H9 (cell line): Measurements from ENCODE around the gene TCF23. TPM values are rescaled to one million over a fixed set of nuclear protein-coding genes. Genes with fewer than 3 reads are reported as not detected.

Source experiments
- DNase-seq: peaks from one replicate; pipeline ENCODE4 v3.0.0-alpha.2; 2017
- H2AFZ ChIP-seq: one replicate; pipeline ENCODE4 v1.6.1; 2013; ENCODE audit warnings: mild to moderate bottlenecking, low read length, control low read depth, moderate library complexity
- H2AK5ac ChIP-seq: 2 replicates; pipeline ENCODE4 v1.6.1; 2013; ENCODE audit warnings: low read length, control low read depth, mixed read lengths; ENCODE audit not compliant: insufficient read length
- H2BK120ac ChIP-seq: one replicate; pipeline ENCODE4 v1.6.1; 2013; ENCODE audit warnings: low read depth, mild to moderate bottlenecking, low read length, control low read depth, inconsistent platforms; ENCODE audit not compliant: poor library complexity, severe bottlenecking
- H2BK12ac ChIP-seq: 2 replicates; pipeline ENCODE4 v1.6.1; 2013; ENCODE audit warnings: low read length, control low read depth, mixed read lengths, low read depth; ENCODE audit not compliant: insufficient read length
- H2BK15ac ChIP-seq: 2 replicates; pipeline ENCODE4 v1.6.1; 2013; ENCODE audit warnings: low read depth, low read length, control low read depth
- H2BK20ac ChIP-seq: one replicate; pipeline ENCODE4 v1.6.1; 2013; ENCODE audit warnings: low read depth, mild to moderate bottlenecking, low read length, control low read depth, inconsistent platforms; ENCODE audit not compliant: poor library complexity, severe bottlenecking
- H2BK5ac ChIP-seq: 2 replicates; pipeline ENCODE4 v1.6.1; 2013; ENCODE audit warnings: low read length, control low read depth, mixed read lengths; ENCODE audit not compliant: insufficient read length
- H3K14ac ChIP-seq: 2 replicates; pipeline ENCODE4 v1.6.1; 2013; ENCODE audit warnings: low read length, control low read depth; ENCODE audit not compliant: insufficient read depth
- H3K18ac ChIP-seq: 2 replicates; pipeline ENCODE4 v1.6.1; 2013; ENCODE audit warnings: low read depth, mild to moderate bottlenecking, mixed read lengths, low read length, control low read depth; ENCODE audit not compliant: insufficient read length
- H3K23ac ChIP-seq: 2 replicates; pipeline ENCODE4 v1.6.1; 2013; ENCODE audit warnings: low read length, control low read depth, mixed read lengths, low read depth; ENCODE audit not compliant: insufficient read length
- H3K23me2 ChIP-seq: 2 replicates; pipeline ENCODE4 v1.6.1; 2013; ENCODE audit warnings: low read depth, mild to moderate bottlenecking, mixed read lengths, low read length, control low read depth; ENCODE audit not compliant: insufficient read length, poor library complexity, severe bottlenecking
- H3K27ac ChIP-seq: 2 replicates; pipeline ENCODE4 v1.5.1; 2013; ENCODE audit warnings: low read length, control low read depth, mixed read lengths, low read depth; ENCODE audit not compliant: insufficient read length
- H3K27me3 ChIP-seq: 2 replicates; pipeline ENCODE4 v1.6.1; 2013; ENCODE audit warnings: low read length, control low read depth, inconsistent platforms; ENCODE audit not compliant: insufficient read depth
- H3K4ac ChIP-seq: 2 replicates; pipeline ENCODE4 v1.6.1; 2013; ENCODE audit warnings: low read depth, mild to moderate bottlenecking, control low read depth, inconsistent platforms, low read length, moderate library complexity
- H3K4me1 ChIP-seq: 2 replicates; pipeline ENCODE4 v1.6.1; 2013; ENCODE audit warnings: low read length, control low read depth, inconsistent platforms; ENCODE audit not compliant: insufficient read depth
- H3K4me2 ChIP-seq: 2 replicates; pipeline ENCODE4 v1.6.1; 2013; ENCODE audit warnings: low read length, control low read depth, mixed read lengths; ENCODE audit not compliant: insufficient read length, insufficient read depth
- H3K56ac ChIP-seq: 2 replicates; pipeline ENCODE4 v1.6.1; 2013; ENCODE audit warnings: low read depth, mild to moderate bottlenecking, mixed read lengths, low read length, control low read depth; ENCODE audit not compliant: insufficient read length
- H3K79me1 ChIP-seq: 2 replicates; pipeline ENCODE4 v1.6.1; 2013; ENCODE audit warnings: low read depth, mild to moderate bottlenecking, moderate library complexity, low read length, control low read depth, inconsistent platforms; ENCODE audit not compliant: insufficient read depth, poor library complexity, severe bottlenecking
- H3K79me2 ChIP-seq: 2 replicates; pipeline ENCODE4 v1.6.1; 2013; ENCODE audit warnings: low read length, control low read depth, inconsistent platforms; ENCODE audit not compliant: insufficient read depth
- H3K9ac ChIP-seq: 2 replicates; pipeline ENCODE4 v1.6.1; 2013; ENCODE audit warnings: low read length, control low read depth, mixed read lengths; ENCODE audit not compliant: insufficient read length; ENCODE audit errors: extremely low read depth
- H3K9me3 ChIP-seq: one replicate; pipeline ENCODE4 v1.6.1; 2013; ENCODE audit warnings: low read depth, low read length, inconsistent platforms; ENCODE audit not compliant: control insufficient read depth
- H3T11ph ChIP-seq: one replicate; pipeline ENCODE4 v1.6.1; 2013; ENCODE audit warnings: mild to moderate bottlenecking, low read length, control low read depth, inconsistent platforms
- H4K20me1 ChIP-seq: one replicate; pipeline ENCODE4 v1.6.1; 2013; ENCODE audit not compliant: control insufficient read depth, insufficient read length, insufficient read depth
- H4K5ac ChIP-seq: 2 replicates; pipeline ENCODE4 v1.6.1; 2013; ENCODE audit warnings: low read depth, mild to moderate bottlenecking, mixed read lengths, low read length, control low read depth; ENCODE audit not compliant: insufficient read length
- H4K8ac ChIP-seq: replicated peaks from 2 replicates; pipeline ENCODE4 v1.6.1; 2013; ENCODE audit warnings: low read length, control low read depth, mixed read lengths, low read depth; ENCODE audit not compliant: insufficient read length
- H4K91ac ChIP-seq: 2 replicates; pipeline ENCODE4 v1.6.1; 2013; ENCODE audit warnings: low read depth, mild to moderate bottlenecking, moderate library complexity, mixed read lengths, low read length, control low read depth; ENCODE audit not compliant: insufficient read length
- H3K27ac Mint-ChIP-seq, 3 experiments: 2 replicates in 2 of 3; 3 replicates in 1 of 3; pipeline ENCODE4 v1.8.0; 2020 to 2021; ENCODE audit warnings: mixed read lengths in 3 of 3, mild to moderate bottlenecking in 1 of 3, moderate library complexity in 1 of 3
- H3K27me3 Mint-ChIP-seq: 2 replicates; pipeline ENCODE4 v1.8.0; 2021; ENCODE audit warnings: low read depth, mild to moderate bottlenecking, moderate library complexity, mixed read lengths
- H3K36me3 Mint-ChIP-seq, 3 experiments: 2 replicates in 2 of 3; 3 replicates in 1 of 3; pipeline ENCODE4 v1.8.0; 2020 to 2021; ENCODE audit warnings: low read depth in 3 of 3, mixed read lengths in 3 of 3; ENCODE audit not compliant: insufficient read depth in 1 of 3
- H3K4me1 Mint-ChIP-seq, 2 experiments: 2 replicates each; pipeline ENCODE4 v1.8.0; 2020; ENCODE audit warnings: mixed read lengths in 2 of 2
- H3K4me3 Mint-ChIP-seq, 2 experiments: 2 replicates in 1 of 2; 3 replicates in 1 of 2; pipeline ENCODE4 v1.8.0; 2020 to 2021; ENCODE audit warnings: mild to moderate bottlenecking in 2 of 2, mixed read lengths in 2 of 2, moderate library complexity in 1 of 2
- H3K9me3 Mint-ChIP-seq, 2 experiments: 2 replicates in 1 of 2; 3 replicates in 1 of 2; pipeline ENCODE4 v1.8.0; 2020; ENCODE audit warnings: mild to moderate bottlenecking in 2 of 2, mixed read lengths in 2 of 2, moderate library complexity in 1 of 2
- CTCF ChIP-seq: fragments of 200-600 bp; sonication (generic); conservative IDR thresholded peaks from 3 replicates; pipeline ENCODE4 v1.8.0; 2021; ENCODE audit warnings: antibody characterized with exemption, mild to moderate bottlenecking
- WGBS: extraction: QIAGEN DNeasy Blood & Tissue Kit; methylation state at CpG from one replicate; pipeline ENCODE4 v1.1.7; 2013; ENCODE audit warnings: missing lambda C conversion rate, low lambda C conversion rate, mixed read lengths; ENCODE audit not compliant: insufficient read length; ENCODE audit errors: extremely low coverage; 5-methylcytosine and 5-hydroxymethylcytosine counted together
- total RNA-seq: library from RNA; stranded (reverse); gene quantifications from 2 replicates; pipeline ENCODE4 v1.2.1, GENCODE V29; 2021

TCF23 gene
- total RNA-seq, 1 experiment from 2014 or later, result not detected

GRCh38 chr2:27133905-27134780 lies 14.7 kb upstream of the TCF23 start, which contains the start of gene PREB:
Gene PREB, minus strand, starts transcription at chr2:27134636. Its CDS starts 215 bp downstream, at chr2:27134421.
- Histone ChIP-seq H3K23me2 (no peaks in the 10 kb centered on the region), H3K27me3 (no peaks in the 10 kb centered on the region), H3K9me3 (no peaks in the 10 kb centered on the region), H2BK120ac (peak within 1 kb of the TSS; percentile 86), H2BK5ac (no peak within 1 kb of the TSS), H3T11ph (no peak within 1 kb of the TSS), H4K20me1 (no peaks in the 10 kb centered on the region), H4K91ac (no peak within 1 kb of the TSS), H4K5ac (peak within 1 kb of the TSS; percentile 12), H3K18ac (peak within 1 kb of the TSS; percentile 34), H3K4ac (no peak within 1 kb of the TSS), H2BK15ac (no peak within 1 kb of the TSS), H3K4me2 (peak within 1 kb of the TSS; percentile 75), H3K14ac (peak within 1 kb of the TSS; percentile 57; the same call in 1 of the 2 replicates), H3K23ac (no peak within 1 kb of the TSS), H4K8ac (no peak within 1 kb of the TSS), H3K4me1 (no peaks in the 10 kb centered on the region), H3K27ac (no peak within 1 kb of the TSS), H3K79me1 (peaks cover 4% of the 10 kb centered on the region), H2BK20ac (no peak within 1 kb of the TSS), H2BK12ac (no peak within 1 kb of the TSS), H2AFZ (no peak within 1 kb of the TSS), H3K56ac (no peak within 1 kb of the TSS), H3K9ac (peak within 1 kb of the TSS; percentile 57), H2AK5ac (no peak within 1 kb of the TSS), H3K79me2 (peaks cover 2% of the 10 kb centered on the region; the same call in 1 of the 2 replicates)
- Mint-ChIP-seq H3K27ac (peak within 1 kb of the TSS; percentile 93 to 95 (median 93); a peak in 6 of 7 replicates), H3K4me3 (peak within 1 kb of the TSS; percentile 90 to 96), H3K36me3 (peaks cover 9 to 38% (median 34%) of the 10 kb centered on the region in 3 experiments), H3K4me1 (peaks cover 10 to 11% of the 10 kb centered on the region in 2 experiments), H3K9me3 (no peaks in the 10 kb centered on the region), H3K27me3 (peaks cover 9% of the 10 kb centered on the region)
- peak; percentile 62 for TF ChIP-seq CTCF
- peak; percentile 98 for DNase-seq
- no CpG with 5 or more reads among the region's 86 CpGs for whole genome bisulfite sequencing
